ENCODE results near the gene RNF167.
A peak's percentile ranks its signal among the peaks of the same experiment; 100 is the strongest.
"Not testable (repeated sequence)": the region's sequence is repeated elsewhere in the genome, so short reads cannot be mapped to it uniquely, and the experiment has no call there.

RNF167 gene

DNA sequence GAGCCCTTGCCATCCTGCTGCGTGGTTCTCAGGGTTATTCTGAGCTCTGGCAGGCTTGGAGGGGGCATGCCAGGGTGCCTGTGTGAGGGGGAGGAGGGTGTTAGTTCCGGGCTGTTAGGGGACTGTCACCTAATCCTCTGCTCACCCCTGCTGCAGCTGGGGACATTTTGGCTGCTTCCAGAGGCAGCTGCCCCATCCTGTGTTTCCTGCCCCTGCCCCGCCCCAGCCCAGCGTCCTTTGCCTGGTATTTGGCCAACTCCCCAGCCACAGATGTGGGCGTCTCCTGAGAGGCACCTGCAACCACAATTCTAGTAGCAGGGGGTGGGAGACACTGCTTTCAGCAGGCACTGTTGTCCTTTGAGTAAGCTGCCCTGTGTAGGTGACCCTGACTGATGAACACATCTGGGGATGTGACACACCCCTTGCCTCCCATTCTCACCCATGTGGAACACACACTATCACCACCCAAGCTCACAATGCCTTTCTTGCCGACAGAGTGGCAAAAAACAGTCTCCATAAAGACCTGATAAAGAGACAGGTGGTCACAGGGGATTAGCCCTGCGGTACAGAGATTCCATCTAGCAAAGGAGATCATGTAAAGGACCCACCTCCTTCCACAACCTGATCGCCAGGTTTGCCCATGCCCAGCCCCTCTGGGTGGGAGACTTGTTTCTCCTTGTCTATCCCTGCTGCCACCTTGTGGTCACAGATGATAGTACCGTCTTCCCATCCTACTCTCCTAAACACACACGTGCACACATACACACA lies 36.8 kb upstream of the RNF167 start, which contains the start of gene CHRNE:
Gene CHRNE (minus strand): TSS at position 48 of the 768 bp plus-strand sequence. CDS start 35 bp downstream, at position 13.
- peak; percentile 72 to 79 for DNase-seq

DNA sequence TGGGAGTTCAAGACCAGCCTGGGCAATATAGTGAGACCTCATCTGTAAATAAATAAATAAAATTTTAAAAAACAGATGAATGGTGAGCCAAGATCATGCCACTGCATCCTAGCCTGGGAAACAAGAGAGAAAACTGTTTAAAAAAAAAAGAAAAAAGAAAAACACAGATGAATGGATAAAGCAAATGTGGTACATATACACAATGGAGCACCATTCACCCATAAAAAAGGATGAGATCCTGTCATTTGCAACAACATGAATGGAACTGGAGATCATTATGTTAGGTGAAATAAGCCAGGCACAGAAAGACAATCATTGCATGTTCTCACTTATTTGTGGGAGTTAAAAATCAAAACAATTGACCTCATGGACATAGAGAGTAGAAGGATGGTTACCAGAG lies 33.4 kb upstream of the RNF167 start:
- not testable (repeated sequence) for DNase-seq

DNA sequence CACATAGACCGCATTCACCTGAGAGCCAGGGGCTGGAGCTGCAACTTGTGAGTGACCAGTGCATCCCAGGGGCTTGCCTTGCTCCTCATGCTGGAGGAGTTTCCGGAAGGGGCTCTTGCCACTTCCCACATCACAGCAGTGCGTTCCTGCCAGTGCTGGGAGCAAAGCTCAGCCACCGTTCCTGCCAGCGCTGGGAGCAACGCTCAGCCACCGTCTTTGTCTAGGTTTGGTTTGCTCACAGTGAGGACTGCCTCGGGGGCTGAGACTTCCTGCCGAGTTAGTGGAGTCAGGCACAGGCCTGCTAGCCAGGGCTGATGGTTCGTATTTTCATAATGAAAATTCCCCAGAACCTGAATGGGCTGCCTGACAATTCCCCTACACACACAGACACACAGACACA lies 31.8 kb upstream of the RNF167 start:
- DNase-seq = no peak

DNA sequence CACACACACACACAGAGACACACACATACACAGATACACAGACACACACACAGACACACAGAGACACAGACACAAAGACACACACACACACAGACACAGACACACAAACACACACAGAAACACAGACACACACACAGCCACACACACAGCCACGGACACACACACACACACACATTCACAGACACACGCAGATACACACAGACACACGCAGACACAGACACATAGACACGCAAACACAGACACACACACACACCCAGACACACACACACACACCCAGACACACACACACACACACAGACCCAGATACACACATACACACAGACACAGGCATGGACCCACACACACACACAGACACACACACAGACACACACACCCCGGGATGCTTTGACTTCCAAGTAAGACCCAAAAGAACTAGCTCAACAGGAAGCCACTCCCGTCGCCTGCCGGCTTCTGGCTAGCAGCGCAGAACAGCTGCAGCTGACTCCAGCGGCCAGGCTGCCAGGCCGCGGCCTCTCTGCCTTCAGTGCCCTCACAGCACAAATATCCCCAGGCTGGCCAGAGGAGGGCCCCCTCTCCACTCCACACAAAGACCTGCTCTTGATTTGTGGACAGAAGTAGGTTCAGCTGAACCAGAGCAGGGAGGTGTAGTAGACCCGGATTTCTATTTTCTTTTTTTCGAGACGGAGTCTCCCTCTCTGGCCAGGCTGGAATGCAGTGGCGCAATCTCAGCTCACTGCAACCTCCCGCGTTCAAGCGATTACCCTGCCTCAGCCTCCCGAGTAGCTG lies 31.2 kb upstream of the RNF167 start:
- peak; percentile 58 to 62 for DNase-seq

DNA sequence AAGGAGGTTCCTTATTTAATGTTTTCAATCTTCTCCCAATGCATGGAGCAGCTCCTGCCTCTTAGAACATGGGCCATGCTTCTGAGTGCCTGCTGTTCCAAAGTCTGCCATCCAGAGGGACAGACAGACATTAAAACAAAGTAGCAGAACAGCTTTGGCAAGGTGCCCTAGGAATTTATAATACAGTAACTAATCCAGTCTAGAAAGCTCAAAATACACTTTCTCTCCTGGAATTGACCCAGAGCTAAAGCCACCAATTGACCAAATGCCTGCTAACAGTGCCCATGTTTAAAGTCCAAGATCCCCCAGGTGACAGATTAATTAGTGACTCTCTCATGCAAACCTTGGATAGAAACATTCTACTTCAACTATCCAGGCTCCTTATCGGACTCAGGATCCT lies 26.1 kb upstream of the RNF167 start:
- no peak for DNase-seq

DNA sequence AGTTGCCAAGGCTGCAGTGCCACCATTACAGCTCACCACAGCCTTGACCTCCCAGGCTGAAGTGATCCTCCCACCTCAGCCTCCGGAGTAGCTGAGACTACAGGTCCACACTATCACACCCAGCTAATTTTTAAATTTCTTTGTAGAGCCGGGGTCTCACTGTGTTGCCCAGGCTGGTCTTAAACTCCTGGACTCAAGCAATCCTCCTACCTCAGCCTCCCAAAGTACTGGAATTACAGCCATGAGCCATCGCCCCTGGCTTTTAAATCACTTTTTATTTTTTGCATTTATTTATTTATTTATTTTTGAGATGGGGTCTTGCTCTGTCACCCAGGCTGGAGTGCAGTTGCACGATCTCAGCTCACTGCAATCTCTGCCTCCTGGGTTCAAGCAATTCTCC lies 25.5 kb upstream of the RNF167 start:
- not testable (repeated sequence) for DNase-seq

DNA sequence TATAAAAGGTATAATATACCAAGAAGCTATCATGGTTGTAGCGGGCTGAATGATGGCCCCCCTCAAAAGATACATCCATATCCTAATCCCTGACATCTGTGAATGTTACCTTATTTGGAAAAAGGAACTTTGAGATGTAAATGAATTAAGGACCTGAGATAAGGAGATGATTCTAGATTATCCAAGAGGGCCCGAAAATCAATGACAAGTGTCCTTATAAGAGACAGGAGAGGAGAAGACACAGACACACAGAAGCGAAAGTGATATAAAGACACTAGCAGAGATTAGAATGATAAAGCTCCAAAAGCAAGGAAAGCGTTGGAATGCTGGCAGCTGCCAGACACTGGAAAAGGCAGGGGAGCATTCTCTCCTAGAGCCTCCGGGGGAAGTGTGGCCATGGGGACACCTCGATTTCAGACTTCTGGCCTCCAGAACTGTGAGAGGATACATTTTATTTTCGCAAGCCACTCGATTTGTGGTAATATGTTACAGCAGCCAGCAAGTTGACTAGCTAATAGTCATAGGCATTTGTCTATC lies 20.5 kb upstream of the RNF167 start:
- no peak for DNase-seq

DNA sequence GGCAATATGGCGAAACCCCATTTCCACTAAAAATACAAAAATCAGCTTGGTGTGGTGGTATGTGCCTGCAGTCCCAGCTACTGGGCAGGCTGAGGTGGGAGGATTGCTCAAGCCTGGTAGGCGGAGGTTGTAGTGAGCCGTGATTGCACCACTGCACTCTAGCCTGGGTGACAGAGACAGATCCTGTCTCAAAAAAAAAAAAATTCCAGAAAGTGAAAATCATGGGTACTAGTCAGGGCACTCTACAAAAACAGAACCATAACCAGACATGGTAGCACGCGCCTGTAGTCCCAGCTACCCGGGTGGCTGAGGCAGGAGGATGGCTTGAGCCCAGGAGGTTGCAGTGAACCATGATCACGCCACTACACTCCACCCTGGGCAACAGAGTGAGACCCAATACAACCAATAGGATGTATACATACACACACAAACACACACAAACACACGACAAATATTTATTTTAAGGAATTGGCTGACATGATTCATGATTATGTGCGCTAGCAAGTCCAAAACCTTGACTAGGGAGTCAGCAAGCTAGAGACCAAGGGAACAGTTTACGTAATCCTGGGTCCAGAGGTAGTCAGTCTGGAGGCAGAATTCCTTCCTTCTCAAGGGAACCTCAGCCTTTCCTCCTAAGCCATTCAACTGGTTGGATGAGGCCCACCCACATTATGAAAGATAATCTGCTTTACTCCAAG lies 19.6 kb upstream of the RNF167 start:
- DNase-seq = no peak

DNA sequence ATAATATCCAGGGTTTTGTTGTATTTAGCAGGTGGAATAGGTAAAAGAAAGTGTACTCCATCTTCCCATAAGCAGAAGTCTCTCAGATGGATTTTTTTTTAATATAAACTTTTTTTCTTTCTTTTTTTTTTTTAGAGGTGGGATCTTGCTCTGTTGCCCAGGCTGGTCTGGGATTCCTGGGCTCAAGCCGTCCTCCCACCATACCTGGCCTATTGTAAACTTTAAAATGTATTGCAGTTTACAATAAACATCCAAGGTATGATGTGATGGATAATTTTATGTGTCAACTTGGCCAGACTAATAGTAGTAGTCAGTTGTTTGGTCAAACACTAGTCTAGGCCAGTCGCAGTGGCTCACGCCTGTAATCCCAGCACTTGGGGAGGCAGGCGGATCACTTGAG lies 18.7 kb upstream of the RNF167 start:
- DNase-seq = no peak

DNA sequence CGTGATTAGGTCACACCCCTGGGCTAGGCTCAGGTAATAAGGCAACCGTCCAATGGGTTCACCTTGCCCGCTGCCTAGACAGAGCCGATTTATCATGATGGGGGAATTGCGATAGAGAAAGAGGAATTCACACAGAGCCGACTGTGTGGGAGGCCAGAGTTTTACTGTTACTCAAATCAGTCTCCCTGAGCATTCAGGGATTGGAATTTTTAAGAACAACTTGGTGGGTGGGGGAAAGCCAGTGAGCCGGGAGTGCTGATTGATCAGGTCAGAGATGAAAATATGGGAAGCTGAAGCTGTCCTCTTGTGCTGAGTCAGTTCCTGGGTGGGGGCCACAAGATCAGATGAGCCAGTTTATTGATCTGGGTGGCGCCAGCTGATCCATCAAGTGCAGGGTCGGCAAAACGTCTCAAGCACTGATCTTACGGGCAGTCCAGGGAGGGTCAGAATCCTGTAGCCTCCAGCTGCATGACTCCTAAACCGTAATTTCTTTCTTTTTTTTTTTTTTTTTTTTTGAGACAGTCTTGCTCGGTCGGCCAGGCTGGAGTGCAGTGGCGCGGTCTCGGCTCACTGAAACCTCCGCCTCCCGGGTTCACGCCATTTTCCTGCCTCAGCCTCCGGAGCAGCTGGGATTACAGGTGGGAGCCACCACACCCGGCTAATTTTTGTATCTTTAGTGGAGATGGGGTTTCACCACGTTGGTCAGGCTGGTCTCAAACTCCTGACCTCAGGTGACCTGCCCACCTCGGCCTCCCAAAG lies 13.3 kb upstream of the RNF167 start:
- not testable (repeated sequence) for DNase-seq

DNA sequence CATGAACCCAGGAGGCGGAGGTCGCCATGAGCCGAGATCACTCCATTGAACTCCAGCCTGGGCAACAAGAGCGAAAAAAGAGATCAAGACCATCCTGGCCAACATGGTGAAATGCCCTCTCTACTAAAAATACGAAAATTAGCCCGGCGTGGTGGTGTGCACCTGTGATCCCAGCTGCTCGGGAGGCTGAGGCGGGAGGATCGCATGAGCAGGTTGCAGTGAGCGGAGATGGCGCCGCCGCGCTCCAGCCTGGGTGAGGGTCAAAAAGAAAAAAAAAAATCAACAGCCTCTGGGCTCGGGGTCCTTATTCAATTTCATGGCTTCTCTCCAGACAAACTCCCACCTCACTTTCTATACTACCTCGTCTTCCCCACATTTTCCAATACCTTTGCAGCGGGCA lies 11.2 kb upstream of the RNF167 start:
- DNase-seq = no peak

DNA sequence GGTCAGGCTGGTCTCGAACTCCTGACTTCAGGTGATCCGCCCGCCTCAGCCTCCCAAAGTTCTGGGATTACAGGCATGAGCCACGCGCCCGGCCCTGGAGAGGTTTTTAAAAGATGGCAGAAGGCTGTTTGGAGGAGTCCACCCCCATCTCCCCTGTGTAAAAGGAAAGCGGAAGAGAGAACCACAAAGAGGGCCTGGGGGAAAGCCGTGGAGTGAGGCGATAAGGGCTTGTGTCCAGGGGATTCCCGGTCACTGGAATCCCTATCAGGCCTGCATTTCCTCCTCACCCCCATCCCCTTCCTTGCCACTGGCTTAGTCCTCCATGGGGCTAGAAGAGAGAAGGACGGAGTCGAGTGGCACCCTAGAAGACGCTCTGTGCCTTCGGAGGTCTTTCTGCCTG lies 8.1 kb upstream of the RNF167 start, which contains the start of gene GP1BA:
Gene GP1BA (plus strand): TSS at position 315 of the 400 bp plus-strand sequence. CDS start 328 bp downstream, outside the sequence.
- no peak for DNase-seq

DNA sequence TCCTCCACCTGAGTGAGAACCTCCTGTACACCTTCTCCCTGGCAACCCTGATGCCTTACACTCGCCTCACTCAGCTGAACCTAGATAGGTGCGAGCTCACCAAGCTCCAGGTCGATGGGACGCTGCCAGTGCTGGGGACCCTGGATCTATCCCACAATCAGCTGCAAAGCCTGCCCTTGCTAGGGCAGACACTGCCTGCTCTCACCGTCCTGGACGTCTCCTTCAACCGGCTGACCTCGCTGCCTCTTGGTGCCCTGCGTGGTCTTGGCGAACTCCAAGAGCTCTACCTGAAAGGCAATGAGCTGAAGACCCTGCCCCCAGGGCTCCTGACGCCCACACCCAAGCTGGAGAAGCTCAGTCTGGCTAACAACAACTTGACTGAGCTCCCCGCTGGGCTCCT lies 7.3 kb upstream of the RNF167 start:
- no peak for DNase-seq

DNA sequence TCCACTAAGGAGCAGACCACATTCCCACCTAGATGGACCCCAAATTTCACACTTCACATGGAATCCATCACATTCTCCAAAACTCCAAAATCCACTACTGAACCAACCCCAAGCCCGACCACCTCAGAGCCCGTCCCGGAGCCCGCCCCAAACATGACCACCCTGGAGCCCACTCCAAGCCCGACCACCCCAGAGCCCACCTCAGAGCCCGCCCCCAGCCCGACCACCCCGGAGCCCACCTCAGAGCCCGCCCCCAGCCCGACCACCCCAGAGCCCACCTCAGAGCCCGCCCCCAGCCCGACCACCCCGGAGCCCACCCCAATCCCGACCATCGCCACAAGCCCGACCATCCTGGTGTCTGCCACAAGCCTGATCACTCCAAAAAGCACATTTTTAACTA lies 6.4 kb upstream of the RNF167 start:
- no peak for DNase-seq

DNA sequence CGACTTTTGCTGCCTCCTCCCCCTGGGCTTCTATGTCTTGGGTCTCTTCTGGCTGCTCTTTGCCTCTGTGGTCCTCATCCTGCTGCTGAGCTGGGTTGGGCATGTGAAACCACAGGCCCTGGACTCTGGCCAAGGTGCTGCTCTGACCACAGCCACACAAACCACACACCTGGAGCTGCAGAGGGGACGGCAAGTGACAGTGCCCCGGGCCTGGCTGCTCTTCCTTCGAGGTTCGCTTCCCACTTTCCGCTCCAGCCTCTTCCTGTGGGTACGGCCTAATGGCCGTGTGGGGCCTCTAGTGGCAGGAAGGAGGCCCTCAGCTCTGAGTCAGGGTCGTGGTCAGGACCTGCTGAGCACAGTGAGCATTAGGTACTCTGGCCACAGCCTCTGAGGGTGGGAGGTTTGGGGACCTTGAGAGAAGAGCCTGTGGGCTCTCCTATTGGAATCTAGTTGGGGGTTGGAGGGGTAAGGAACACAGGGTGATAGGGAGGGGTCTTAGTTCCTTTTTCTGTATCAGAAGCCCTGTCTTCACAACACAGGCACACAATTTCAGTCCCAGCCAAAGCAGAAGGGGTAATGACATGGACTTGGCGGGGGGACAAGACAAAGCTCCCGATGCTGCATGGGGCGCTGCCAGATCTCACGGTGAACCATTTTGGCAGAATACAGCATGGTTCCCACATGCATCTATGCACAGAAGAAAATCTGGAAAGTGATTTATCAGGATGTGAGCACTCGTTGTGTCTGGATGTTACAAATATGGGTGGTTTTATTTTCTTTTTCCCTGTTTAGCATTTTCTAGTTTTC lies 5.7 kb upstream of the RNF167 start:
- DNase-seq = no peak

DNA sequence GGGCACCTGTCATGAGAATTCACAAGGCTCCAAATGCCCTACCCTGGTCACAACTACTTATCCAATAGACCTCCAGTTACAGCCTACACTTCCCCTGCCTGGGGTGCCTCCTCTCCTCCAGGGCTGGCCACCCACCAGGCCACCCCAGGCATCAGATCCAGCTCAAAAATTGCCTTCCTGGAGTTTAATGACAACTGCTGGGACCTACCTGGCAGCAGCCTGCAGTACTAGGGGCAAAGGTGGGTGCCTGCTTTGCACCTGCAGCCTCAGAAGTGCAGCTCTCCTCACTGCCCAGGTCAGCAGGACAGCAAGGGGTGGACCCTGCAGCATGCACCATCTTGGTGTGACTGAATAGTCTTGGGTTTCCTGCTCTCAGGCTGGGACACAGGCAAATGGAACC lies 4.4 kb upstream of the RNF167 start:
- DNase-seq = no peak

DNA sequence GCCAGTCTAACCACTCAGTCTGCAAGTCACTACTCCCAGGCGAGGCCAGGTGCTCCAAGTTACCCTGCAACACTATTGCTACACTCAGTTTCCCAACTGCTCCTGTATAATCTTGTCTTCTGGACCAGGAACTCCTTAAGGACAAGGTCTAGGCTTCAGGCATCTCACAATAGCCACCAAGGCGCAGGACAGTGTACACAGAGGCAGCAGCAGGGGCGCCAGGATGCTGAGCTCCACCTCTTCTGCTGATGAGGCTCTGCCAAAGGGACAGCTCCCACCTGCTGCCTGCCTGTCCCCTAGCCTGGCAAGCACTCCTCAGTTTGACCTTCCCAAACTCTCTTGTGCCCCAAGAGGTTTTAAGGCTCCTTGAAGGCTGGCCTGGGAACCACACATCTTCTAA lies 3.6 kb upstream of the RNF167 start:
- DNase-seq = no peak

DNA sequence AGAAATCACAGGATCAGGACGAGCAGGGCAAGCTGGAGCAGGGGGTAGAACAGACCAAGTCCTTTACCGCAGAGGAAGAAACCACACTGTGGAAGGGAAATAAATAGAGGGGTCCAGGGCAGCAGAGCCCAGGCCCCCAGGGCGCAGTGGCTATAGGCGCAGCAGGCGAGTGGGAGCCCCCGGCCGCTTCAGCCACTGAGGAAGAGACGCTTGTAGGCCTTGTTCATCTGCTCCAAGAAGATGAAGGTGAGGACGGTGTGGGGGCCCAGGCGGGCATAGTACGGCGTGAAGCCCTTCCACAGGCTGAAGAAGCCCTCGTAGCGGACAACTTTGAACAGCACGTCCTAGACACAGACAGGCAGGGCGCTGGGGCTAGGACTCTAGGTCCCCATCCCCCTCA lies 2.5 kb upstream of the RNF167 start:
- no peak for DNase-seq

DNA sequence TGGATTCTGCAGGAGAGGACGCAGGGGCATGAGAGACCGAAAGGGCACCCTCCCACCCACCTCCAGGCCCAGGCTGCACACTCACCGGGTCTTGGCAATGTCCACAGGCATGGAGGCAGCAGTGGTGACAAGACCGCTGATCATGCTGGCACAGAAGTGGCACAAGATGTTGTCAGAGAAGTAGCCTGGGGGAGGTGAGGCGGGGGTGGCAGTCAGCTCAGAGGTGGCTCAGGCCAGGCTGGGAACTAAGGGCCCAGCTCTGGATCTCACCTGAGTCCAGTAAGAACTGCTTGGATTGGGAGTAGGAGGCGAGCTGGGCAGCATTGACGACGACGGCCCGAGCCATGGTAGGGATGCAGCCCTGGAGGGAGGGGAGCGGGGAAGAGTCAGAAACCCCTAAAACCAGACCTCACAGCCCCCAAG lies 2.0 kb upstream of the RNF167 start:
- DNase-seq = no peak

DNA sequence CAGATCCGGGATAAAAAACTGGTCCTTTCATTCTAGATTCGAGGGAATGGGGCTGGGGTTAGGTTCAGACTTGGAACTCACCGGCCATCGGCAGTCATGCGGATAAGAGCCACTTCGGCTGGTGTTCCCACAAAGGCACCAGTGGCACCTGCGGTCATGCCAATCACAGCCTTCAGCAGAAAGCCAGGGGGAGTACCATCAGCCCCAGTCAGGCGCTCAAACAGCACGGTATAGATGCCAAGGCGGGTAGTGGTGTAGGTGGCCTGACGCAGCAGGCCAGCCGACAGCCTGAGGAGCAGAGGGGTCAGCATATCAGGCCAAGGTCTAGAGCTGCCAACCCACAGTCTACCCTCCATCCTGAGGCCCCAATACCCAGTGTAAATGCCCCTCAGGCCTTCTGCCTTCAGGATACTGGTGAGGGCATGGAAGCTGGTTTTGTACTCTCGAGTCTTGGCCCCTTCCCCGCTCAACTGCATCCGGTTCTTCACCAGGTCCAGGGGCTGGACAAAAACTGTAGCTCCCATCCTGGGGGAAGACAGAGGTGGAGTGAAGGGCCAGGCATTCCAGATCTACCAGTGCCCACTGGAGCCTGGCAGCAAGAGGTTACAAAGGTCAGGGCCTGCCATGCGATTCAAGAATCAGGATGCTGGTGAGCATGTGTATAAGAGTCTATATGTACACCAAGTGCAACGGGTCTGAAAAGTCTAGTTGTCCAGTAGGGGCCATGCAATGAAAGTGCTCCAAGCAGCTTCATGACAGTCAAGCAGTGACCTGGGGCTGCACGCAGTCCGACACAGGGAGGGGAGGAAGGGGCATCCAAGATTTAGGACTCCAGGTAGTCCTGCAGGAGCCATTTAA lies 1.2 kb upstream of the RNF167 start:
- DNase-seq = no peak

DNA sequence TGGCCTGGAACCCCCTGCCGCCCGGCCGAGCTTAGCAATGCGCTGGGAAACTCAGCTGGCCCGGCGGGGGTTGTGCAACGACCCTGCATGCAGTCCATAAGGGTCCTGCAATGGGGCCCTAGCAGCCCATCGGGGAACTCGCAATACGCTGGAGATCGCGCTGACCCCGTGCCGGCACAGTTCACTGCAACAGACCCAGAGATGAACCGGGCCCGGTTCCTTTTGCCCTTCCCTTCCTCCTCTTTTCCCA lies 597 bp upstream of the RNF167 start:
- DNase-seq = no peak
